HG03064 (cell line): Measurements from ENCODE around the gene TMEM30A.
A peak's percentile ranks its signal among the peaks of the same experiment; 100 is the strongest.

Experiments used
- ATAC-seq: cut with Tn5 transposase; IDR thresholded peaks from one replicate; pipeline ENCODE4 v1.9.1; 2021; ENCODE audit warnings: low read depth; ENCODE audit not compliant: unreplicated experiment

The TMEM30A gene

DNA sequence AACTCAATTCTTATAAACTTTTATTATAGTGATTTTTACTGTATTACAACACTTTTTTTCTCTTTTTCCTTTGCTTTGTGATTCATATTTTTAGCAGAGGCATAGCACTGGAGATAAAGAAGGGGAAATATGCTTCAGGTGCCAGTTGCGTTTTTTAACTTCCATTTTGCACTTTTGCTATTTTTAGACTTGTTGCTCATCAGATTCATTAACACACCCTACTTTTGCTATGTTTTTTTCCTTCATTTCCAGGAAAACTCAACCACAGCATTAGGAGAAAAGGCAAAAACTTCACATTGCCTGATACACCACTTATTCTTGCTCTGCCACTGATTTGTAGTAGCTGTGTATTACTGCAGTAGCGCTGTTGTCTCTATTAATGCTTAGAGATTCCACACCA lies 8.0 kb upstream of the TMEM30A start:
- ATAC-seq: no peak

DNA sequence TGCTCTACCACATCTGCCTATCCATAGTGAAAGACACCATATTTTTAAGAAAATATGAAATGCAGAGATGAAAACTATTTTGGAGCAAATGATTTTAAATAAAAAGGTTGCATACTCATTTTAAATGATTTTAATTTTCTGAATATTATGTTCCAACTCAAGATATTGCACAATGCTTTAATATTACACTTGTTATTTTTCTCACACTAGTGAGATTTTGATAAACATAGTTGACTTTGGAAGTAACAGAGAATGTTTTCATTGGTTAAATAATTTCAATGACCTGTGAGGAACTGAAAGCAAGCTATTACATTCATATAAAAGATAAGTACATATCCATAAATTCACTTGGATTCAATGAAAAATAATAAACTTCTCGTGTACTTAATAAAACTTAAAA lies 7.2 kb upstream of the TMEM30A start:
- ATAC-seq: no peak

DNA sequence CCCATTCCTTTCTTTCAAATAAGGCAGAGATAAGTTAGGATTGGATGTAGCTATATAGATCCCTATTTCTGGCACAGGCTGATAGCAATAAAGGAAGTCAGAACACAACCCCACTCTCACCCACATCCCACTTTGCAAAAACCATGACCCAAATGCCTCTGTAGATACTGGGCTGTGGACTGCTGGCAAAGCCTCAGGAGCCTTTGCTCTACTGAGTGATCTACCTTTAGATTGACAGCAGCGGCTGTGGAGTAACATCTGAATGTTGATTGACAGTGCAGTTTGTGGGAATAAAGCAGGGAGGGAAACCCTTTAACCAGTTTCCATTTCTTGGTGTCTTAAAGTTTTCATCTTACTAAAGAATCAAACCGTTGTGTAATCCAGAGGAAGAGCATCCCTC lies 6.7 kb upstream of the TMEM30A start:
- no peak for ATAC-seq

DNA sequence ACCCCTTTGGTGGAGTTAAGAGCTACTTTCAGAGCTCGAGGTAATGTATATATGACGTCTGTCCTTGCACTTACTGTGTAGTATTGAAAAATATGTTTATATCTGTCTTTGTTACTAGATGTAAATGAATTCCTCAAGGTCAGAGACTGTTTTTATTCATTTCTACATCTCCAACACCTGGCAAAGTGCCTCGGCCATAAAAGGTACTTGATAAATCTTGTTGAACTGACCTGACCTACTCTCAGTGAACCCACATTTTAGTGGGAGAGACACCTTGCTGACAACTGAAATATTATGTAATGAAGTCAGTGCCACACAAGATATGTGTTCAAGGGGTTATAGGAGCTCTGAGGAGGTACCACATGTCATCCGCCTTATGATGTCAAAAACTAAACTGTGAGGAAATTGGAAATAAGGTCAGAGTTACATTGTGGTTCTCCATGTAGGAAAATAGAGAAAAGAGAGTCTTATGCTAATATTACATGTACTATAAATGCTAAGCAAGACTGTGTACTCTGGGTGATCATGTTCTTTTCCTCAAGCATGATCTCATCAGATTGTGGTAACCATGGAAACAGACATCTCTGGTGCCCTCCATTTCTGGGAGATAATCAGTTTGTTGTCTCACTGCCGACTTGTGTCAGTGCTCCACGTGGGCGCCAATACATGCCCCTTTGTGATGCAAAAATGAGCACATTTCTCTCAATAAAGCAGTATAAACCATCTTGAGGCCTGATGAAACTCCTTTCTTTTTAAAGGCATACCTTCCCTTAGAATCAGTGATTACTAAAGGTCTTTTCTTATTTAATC lies 5.7 kb upstream of the TMEM30A start:
- ATAC-seq: no peak

DNA sequence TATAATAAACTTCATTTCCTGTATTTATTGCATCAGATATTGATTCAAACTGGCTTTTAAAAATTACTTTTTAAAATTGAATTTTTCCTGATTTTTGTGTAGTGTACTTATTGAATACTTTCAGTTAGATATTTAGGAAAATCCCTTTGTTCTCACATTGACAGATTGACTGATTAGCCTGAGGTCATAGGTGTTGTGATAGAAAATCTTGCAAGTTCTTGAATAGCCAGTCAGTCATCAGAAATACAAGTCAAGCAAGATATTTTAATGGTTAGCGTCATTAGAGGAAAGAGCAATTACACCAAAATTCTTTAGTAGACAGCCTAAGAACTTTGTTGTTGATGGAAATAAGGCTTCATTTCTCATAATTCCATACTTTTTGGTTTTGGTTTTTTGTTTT lies 3.4 kb upstream of the TMEM30A start:
- ATAC-seq: no peak

DNA sequence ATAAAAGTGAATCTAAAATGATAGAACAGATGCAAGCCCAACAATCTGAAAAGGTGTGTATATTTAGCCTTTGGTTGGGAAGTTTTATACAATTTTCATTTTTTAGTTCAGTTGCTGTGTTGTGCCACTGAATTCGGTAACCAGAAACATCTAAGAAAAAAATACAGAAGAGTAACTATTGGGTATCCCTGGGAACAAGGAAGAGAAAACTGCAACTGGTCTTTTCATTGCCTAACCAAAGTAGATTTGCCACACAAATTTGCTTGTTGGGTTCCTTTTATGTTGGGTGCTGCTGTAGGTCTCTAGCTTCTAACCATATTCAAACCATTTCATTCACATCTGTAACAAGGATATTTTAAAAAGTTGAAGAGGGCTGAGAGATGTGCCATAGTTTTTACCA lies 2.8 kb upstream of the TMEM30A start:
- no peak for ATAC-seq

DNA sequence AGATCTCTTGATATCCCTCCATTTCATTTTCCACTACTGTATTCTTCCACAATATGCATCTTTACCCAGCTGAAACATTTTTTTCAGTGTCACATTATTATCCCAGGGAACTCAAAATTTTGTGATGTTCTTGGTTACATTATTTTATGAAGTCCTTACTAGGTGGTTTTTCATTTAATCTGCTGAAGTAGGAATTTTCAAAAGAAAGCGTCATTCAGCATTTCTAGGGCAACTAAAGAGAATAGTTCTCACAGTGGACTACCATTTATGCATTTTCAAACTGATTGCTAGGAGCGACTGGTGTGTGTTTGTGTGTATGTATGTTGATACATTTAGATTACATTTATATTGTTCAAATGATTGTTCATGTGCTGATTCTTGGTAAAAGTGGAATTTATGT lies 2.4 kb upstream of the TMEM30A start:
- no peak for ATAC-seq

DNA sequence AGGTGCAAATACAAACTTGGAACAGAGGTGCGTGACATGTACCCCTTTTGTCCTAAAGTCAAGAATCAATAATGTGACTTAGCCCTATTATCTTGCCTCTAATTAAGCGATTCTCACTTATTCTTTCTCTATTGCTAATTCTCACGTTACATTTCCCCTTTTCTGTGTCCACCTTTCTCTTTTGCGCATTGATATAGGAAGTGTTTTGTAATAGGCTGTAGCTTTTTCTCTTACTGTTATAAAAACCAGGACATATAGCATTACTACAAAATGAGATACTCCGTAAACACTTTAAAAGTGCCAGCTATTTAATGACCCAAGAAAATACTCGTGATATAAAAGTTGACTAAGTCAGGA lies 669 bp upstream of the TMEM30A start:
- ATAC-seq: peak; percentile 3

DNA sequence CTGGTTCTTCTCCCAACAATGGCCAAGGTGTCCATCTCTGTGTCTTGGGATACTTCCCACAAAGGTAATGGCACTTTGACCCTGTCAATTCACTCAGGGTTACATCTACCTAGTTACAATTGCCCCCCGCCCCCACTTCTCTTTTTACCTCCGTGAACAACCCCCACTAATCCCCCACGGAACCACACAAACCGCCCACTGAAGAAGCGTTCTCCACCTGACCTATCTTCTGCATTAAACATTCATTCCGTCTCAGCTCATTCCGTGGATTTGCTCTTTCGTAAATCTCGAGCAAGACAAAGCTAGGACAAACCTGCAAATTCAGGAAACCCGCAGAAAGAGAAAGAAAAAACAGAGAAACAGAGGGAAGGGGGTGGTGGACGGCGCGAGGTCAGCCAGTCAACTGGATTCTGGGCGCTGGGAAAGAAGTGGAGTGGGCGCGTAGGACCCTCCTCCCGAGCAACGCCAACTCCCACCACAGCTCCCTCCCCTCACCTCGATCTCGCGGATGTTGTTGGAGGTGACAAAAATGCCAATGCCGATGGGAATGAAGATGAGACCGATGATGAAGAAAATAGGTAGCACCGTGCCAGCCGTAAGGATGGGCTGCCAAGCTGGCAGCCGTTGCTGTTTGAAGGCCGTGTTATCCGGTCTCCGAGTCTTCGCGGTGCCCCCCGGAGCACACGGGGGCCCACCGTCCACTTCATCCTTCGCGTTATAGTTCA lies 523 bp downstream of the TMEM30A start:
- peak; percentile 23 for ATAC-seq

DNA sequence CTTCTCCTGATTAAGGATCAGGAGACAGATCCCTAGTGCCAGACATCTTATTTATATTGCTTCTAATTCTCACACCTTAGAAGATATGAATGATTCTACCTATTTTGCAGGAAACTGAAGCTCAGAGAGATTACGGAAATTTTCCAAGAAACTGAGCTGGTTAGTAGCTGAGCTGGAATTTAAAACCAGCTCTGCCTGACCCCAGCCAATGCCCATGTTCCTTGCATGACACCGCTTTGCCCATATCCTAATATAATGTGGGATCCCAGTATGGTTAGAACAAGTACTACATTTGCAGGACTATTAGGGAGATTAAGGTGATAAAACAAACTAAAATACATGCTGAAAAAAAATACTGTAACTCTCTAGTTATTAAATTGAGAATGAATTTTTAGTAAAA lies 1.9 kb downstream of the TMEM30A start:
- no peak for ATAC-seq

DNA sequence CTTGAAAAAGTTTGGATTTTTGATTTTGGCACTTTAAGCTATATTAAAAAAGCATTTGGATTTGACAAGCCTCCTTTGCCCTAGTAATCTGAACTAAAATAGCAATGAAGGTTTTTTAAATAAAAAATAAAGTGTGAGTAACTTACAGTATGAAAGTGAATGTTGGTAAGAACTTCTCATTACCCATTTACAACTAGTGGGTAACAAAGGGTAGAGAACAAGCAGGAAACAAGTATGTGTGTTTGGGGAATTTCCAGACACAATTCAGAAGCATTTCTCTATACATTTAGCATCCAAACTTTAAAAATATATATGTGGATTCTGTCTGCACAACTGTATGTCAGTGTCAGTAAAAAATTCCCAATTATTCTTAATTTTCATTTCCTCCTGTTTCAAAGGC lies 2.9 kb downstream of the TMEM30A start:
- peak; percentile 21 for ATAC-seq

DNA sequence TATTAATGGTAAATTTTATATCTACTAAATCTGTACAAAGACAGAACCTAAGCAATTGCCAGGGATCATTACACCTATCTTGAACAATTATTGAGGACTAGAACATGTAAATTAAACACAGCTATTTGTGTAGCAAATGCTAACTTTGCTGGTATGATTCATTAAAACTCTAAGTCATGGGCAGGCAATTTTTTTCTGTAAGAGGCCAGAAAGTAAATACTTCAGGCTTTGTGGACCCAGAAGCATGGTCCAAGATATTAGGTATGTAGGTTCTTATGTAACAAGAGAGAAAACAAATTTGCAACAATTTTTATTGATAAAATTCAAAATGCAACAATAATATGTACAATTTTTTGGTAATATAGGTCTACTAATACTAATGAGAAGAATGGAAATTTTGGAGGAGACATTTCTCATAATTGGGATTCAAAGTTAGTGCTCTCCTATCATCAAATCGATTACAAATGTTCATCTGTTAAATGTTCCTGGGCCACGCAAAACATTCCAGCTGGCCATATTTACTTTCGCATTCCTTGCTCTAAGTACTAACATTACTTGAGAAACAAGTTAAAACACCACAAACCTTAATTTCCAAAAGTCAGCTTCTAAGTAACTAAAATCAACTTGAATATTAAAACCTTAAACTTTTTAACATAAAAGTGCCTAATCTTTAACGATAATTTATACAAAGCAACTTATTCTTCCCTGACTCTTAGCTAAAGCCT lies 4.3 kb downstream of the TMEM30A start:
- no peak for ATAC-seq

DNA sequence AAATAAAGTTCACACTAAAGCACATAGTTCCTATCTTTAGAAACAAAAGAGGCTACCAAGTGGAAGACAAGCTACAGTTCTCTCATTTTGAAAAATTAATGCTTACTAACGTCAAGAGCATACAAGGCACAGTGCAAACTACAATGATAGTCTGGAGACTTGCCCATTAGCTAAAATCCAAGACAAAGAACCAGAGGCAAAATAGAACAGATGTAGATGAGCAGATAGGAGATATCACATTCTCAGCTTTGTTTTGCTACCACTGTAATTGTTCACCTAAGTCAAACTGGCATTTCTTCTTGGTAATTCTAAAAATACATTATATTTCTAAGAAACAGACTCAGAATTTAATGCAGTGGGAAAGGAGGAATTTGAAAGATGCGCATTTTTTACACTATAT lies 5.2 kb downstream of the TMEM30A start:
- ATAC-seq: no peak

DNA sequence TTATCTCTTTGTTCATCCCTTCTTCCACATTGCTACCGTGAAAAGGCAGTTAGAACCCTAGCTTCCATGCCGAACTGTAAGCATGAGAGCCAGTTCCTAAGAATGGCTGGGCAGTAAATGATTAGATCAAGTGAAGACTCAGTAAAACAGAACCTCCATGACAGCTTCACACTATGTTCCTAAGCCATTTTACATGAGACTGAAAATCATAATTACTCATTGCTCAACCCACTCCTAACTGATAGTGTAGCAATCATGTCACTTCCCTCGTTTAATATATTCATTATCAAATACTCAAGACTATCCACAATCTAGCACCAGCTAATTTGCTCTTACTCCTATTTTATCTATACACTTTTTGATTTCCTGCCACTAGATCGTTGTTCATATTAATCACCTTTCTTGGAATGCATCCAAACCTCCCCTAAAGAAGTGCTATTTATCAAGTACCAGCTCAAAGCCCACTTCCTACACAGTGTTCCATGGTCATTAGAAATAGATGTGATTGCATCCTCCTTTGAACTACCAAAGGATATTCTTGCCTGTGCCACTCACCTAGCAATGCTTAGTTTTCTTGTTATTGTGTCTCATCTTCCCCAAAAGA lies 6.0 kb downstream of the TMEM30A start:
- ATAC-seq: no peak

DNA sequence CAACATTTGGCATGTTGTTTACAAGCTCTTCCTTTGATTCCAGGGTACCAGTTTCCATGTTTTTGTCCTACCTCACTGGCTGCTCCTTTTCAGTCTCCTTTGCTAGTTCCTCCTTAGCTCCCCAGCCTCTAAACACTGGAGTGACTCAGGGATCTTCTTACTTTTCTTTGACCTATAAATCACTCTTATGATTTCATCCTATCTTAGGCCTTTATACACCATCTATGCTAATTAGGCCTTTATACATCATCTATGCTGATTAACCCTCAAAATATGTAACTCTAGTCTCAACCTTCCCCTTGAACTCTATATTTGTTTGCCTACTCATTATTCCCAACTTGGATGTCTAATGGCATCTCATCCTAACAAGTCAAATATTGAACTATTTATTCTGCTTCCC lies 9.5 kb downstream of the TMEM30A start:
- ATAC-seq: no peak

DNA sequence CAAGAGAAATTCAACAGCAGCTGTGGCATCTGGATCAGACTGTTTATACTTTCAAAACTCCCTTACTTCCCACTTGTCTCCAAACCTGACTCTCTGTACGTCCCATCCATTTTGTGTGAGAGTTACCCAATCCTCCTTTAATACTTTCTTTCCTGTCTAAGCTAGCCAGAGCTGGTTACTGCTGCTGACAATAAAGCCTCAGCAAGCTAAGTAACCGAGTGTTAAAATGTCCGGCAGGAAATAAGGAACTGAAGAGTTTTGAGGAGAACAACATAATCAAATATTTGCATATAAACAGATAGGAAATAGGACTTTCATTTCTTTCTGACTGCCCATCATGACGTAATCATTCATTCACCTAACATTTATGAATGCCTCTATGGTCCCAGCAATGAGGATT lies 11.6 kb downstream of the TMEM30A start:
- no peak for ATAC-seq

DNA sequence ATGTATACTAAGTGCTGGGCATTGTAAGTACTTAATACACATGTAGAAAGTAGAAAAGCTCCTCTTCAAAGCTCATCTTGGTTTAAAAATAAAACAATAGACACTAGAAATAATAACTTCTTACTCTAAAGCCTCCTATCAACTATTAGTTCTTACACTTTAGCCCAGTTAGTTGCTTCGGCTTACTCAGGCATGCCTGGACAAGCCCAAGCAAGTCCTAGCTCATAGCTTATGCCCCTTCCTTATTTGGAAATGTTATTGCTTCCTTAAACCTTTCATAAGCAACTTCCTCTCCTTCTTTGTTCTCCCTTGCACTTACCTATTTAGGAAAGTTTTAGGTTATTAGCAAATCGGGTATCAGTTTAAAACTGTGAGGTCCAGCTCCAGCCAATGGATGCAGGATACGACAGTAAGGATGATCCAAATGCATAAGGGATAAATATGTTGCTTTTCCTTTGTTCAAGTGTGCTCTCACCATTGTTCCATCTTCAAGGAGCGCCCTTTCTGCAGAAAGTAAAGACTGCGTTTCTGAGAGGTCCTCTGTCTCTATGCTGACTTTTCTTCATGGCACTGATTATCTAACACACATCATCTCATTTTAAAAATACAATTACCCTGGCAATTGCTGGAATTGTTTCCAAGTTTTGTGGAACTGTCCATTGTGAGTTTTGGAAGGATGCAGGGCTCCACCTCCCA lies 12.3 kb downstream of the TMEM30A start:
- no peak for ATAC-seq

DNA sequence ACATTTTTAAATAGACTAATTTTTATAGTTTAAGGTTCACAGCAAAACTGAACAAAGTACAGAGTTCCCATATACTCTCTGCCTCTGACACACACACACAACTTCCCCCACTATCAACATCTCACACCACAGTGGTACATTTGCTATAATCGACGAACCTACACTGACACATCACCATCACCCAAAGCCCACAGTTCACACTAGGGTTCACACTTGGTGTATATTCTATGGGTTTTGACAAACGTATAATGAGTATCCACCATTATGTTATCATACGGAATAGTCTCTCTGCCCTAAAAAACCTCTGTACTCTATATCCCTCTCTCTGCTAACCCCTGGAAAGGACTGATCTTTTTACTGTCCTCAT lies 15.6 kb downstream of the TMEM30A start:
- no peak for ATAC-seq

DNA sequence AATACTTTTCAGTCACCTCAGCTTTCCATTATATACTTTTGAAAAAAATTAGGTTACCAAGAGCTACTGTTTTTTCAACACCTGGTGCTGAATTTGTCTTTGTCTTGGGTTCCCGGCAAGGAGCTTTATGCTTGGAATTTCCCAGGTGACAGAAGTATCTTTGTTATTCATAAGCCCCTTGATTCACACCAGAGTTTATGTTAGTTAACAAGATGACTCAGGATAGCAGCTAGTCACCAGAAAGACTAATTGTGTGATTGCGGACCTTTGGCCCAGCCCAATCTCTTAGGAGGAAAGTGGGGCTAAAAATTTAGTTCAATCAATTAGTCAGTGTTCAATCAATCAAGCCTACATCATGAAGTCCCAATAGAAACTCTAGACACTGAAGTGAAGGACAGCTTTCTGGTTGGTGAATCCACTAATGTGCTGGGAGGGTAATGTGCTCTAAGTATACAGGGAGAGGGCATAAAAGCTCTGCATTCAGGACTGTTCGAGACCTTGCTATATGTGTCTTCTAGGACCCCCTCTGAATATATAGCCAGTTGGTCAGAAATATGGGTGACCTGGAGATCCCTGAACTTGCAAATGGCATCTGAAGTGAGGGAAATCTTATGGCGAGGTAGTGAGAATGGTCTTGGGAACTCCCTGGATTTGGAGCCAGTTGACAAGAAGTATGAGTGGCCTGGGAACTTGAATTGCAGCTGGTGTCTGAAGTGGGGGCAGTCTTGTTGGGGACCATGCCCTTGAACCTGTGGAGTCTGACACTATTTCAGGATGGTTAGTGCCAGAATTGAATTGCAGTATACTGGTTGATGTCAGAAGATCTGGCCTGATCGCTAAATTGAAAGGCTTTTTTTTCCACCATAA lies 16.2 kb downstream of the TMEM30A start:
- no peak for ATAC-seq

DNA sequence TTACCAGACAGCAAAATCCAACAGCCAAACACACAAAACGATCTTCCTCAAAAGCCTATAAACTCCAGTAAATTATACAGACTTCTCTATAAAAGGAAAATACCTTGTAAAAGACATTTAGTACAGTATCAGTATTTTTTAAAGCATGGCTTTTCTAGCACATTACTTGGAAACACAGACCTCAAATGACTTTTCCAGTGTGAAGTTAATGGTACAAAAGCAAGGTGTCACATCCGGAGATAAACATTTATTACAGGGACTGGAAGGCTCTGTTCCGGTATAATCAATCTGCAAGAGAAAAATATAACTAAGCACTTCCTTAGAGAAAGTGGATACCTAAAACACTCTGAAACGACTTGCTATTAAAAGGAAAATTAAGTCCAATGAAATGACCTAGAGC lies 17.1 kb downstream of the TMEM30A start:
- ATAC-seq: no peak
